ENCODE results near the gene ZDHHC8.

Gene ZDHHC8

DNA sequence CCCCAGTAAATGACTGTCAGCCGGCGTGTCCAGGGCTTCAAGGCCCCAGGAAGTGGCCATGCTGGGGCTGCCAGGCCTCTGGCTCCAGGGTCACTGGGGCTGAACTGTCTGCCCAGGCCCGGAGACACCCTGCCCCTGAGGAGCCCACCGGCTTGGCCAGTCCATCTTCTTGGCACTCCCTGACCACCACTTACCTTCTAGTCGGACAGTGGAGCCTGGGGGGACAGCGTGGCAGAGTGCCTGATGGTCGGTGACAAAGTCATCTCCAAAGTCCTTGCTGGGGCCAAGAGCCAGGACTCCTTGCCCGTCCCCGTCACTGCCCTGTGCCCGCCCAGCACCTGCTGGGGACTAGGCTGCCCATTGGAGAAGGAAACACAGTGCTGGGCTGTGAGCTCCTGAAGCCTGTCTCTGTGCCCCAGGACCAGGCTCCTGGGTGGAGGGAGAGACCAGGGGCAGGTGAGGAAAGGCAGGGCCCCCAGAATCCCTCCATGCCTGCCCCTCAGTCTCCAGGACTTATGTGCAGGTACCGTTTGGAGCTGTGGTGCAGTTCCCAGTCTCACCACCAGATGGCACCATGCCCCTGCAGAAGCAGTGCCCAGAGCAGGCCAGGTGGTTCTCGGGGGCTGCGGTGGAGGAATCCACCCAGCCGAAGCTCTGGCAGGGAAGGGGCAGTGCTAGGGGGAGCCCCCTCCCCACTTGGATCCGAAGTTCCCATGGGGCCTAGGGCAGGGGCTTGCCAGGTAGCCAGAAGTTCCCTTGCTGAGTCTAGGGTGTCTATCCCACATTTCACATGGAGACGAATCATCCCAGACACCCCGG, 25.2 kb downstream of the ZDHHC8 start:
- TF ChIP-seq, protein P1, sequence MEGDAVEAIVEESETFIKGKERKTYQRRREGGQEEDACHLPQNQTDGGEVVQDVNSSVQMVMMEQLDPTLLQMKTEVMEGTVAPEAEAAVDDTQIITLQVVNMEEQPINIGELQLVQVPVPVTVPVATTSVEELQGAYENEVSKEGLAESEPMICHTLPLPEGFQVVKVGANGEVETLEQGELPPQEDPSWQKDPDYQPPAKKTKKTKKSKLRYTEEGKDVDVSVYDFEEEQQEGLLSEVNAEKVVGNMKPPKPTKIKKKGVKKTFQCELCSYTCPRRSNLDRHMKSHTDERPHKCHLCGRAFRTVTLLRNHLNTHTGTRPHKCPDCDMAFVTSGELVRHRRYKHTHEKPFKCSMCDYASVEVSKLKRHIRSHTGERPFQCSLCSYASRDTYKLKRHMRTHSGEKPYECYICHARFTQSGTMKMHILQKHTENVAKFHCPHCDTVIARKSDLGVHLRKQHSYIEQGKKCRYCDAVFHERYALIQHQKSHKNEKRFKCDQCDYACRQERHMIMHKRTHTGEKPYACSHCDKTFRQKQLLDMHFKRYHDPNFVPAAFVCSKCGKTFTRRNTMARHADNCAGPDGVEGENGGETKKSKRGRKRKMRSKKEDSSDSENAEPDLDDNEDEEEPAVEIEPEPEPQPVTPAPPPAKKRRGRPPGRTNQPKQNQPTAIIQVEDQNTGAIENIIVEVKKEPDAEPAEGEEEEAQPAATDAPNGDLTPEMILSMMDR (IDR thresholded peaks at IDR 0.05) = peak; percentile 95

DNA sequence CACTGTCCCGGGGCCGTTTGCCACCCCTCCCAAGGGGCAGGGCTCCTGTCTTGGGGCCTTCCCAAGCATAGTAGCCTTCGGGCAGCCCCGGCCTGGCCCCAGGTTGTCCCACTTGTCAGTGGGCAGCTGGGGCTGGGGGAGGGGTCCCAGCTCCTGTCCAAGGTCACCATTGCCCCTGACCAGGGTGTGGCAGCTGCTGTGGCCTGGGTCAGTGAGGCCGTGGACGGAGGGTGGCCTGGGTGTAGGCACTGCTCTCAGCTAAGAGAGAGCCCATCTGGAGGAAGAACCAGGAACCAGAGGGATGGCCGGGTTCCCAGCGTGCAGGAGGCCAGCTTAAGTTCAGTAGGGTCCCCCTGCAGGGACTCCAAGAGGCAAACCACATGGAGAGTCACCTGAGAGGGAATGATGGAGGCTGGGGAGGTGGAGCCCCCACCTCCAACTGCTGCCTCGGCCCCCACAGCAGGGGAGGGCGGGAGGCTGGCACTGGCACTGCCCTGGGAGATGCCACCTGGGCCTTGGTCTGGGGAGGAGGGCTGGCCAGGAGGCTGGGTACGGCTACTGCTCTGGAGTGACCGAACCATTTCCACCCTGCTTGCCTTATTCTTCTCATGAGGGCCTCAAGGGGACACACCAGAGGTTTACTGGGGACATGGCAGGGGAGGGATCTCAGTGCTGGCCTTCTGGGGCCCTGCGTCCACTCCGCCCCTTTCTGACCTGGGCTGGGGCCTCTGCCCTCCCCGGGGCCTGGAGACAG, 26.0 kb downstream of the ZDHHC8 start:
- TF ChIP-seq, protein P1 (IDR thresholded peaks at IDR 0.05) = no peak

DNA sequence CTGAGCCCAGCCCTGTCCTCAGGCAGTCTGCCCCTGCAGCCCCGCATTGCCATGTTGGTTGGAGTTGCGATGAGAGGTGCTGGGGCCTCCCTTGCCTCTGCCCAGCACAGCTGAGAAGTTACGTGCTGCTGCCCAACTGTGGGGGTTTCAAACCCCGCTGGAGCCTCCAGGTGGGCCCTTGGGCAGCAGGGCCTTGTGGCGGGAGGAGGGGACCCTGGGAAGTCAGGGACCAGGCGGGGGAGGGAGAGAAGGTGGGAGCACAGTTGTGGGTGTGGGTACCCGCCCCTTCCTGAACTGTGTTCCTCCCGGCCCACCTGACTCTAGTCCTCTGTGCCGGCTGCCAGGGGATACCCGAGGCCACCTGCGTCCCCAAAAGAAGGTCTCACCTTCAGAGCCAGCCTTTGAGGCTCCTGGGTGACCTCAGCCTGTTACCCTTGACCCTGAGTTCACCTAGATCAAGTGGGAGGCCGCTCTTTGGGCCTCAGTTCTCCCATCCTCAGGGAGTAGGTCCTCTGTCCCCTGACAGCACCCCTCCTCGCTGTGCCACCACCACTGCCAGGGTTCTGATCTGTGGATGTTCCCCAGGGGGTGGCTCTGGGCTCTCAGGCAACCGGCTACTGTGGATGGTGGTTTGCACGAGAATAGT, 26.9 kb downstream of the ZDHHC8 start:
- TF ChIP-seq, protein P1 (IDR thresholded peaks at IDR 0.05) = no peak

DNA sequence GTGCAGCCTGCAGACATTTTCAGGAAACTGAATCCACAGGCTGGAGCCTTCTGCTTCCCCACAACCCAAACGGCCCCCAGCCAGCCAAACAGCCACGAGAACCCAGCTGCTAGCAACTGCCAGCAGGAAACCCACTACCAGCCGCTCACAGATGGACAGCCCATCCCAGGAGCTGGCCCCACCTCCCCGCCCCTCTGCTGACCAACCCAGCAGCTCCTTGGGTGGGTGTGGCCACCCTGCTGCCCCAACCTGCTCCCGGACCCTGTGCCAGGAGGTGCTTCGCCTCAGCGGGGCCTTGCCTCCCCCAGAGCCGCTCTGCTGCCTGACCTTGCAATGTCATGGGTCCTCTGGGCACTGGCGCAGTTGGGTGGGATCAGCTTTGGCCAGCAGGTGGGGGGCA, 27.5 kb downstream of the ZDHHC8 start:
- TF ChIP-seq, protein P1 (IDR thresholded peaks at IDR 0.05) = no peak

DNA sequence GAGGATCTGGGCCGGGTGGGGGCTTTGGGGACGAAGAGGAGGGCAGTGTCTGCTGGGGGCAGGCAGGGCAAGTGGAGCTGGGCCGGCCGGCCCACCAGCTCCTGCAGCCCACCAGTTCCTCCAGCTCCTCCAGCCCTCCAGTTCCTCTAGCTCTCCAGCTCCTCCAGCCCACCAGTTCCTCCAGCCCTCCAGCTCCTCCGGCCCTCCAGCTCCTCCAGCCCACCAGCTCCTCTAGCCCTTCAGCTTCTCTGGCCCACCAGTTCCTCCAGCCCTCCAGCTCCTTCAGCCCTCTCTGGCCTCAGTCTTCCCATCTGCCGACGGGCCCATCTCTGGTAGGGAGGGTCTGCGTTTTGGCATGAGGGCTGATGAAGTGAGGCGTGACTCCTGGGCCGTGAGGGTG, 28.4 kb downstream of the ZDHHC8 start:
- TF ChIP-seq, protein P1 (IDR thresholded peaks at IDR 0.05) = no peak

DNA sequence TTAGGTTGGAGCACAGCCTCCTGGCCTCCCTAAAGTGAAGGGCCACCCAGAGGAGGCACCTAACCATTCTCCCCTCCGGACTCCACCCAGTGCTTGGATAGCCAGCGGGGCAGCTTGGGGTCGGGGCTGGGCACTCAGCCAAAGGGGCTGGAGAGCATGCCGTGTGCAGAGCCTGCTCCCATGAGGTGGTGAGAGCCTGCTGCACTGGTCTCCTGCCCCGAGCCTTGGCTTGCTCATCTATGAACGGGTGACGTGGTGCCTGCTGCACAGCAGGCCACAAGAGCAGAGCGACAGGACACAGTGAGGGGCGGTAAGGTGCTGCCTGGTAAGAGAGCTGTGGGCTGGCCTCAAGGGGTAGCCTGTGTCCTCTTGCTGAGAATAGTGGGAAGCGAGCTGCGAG, 33.3 kb downstream of the ZDHHC8 start:
- TF ChIP-seq, protein P1 (IDR thresholded peaks at IDR 0.05) = no peak

DNA sequence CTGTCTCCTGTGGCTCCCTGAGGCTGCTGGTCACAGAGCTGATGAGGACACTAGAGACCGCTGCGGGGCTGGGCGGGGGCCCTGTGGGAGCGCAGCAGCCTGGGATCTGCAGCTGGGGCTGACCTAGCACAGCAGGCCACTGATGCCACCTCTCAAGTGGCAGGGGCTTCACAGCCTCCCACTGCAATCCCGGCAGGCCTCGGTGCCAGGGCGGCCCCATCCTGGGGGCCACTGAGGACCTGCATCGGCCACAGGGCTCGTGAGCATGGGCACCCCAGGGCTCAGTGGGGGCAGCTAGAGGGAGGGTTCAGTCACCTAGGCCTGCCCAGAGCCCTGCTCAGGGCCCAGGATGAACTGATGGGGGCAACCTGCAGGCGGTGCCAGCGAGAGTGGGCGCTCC, 33.8 kb downstream of the ZDHHC8 start:
- TF ChIP-seq, protein P1 (IDR thresholded peaks at IDR 0.05) = no peak

Data from LNCAP (cell line).